K562 (cell line): Measurements from ENCODE around the gene HBQ1. TPM values are rescaled to one million over a fixed set of nuclear protein-coding genes. Genes with fewer than 3 reads are reported as not detected.

Source experiments
- CREB1 ChIP-seq, 2 experiments: sonication (generic) in 1 of 2; formaldehyde crosslinking in 1 of 2; IDR thresholded peaks; 2 replicates each; pipeline versions ENCODE4 v1.6.1 to v1.8.0; 2012 to 2022; ENCODE audit warnings: inconsistent platforms in 1 of 2, mild to moderate bottlenecking in 1 of 2, missing genetic modification reagents in 1 of 2, moderate library complexity in 1 of 2
- DACH1 ChIP-seq: fragments of 450-650 bp; IDR thresholded peaks from 2 replicates; pipeline ENCODE4 v1.6.1; 2018; ENCODE audit not compliant: partially characterized antibody
- FOXM1 ChIP-seq, 2 experiments: fragments of 450-650 bp in 1 of 2; sonication (generic) in 1 of 2; formaldehyde crosslinking in 1 of 2; IDR thresholded peaks; 2 replicates each; pipeline versions ENCODE4 v1.6.1 to v1.9.0; 2017 to 2022; ENCODE audit warnings: low read depth in 2 of 2, mild to moderate bottlenecking in 2 of 2, missing genetic modification reagents in 1 of 2, moderate library complexity in 1 of 2
- HDAC2 ChIP-seq: fragments of 450-650 bp; IDR thresholded peaks from 2 replicates; pipeline ENCODE4 v1.6.1; 2016; ENCODE audit warnings: mild to moderate bottlenecking
- HMGXB4 ChIP-seq: sonication (generic); formaldehyde crosslinking; IDR thresholded peaks from 2 replicates; pipeline ENCODE4 v1.8.1; 2023; ENCODE audit warnings: mild to moderate bottlenecking, missing genetic modification reagents
- KLF13 ChIP-seq: fragments of 450-650 bp; IDR thresholded peaks from 2 replicates; pipeline ENCODE4 v1.6.1; 2016; ENCODE audit warnings: missing genetic modification characterization, low read depth, mild to moderate bottlenecking, missing compliant biosample characterization, moderate library complexity, borderline replicate concordance
- MNT ChIP-seq, 2 experiments: fragments of 450-650 bp; conservative IDR thresholded peaks; 2 replicates each; pipeline ENCODE4 v1.6.1; 2017; ENCODE audit warnings: mild to moderate bottlenecking in 2 of 2, moderate library complexity in 2 of 2
- MXI1 ChIP-seq: IDR thresholded peaks from 2 replicates; pipeline ENCODE4 v1.6.1; 2011; ENCODE audit warnings: low read depth, mild to moderate bottlenecking, improper control_type of control experiment, low read length
- NELFE ChIP-seq: IDR thresholded peaks from 2 replicates; pipeline ENCODE4 v1.6.1; 2011; ENCODE audit warnings: mild to moderate bottlenecking; ENCODE audit not compliant: insufficient read depth, insufficient read length
- PHTF2 ChIP-seq: fragments of 250-450 bp; sonication (Bioruptor Pico); IDR thresholded peaks from 2 replicates; pipeline ENCODE4 v1.5.0; 2021; ENCODE audit warnings: mild to moderate bottlenecking
- PREB ChIP-seq: sonication (generic); formaldehyde crosslinking; IDR thresholded peaks from 2 replicates; pipeline ENCODE4 v1.8.1; 2023; ENCODE audit warnings: mild to moderate bottlenecking, missing genetic modification reagents
- RHOXF2B ChIP-seq: fragments of 250-450 bp; sonication (Bioruptor Pico); conservative IDR thresholded peaks from 2 replicates; pipeline ENCODE4 v1.5.1; 2021
- SRSF3 ChIP-seq: fragments of 200-400 bp; formaldehyde crosslinking; IDR thresholded peaks from 2 replicates; pipeline ENCODE4 v1.6.1; 2016; ENCODE audit warnings: mild to moderate bottlenecking, low read length, moderate library complexity; ENCODE audit not compliant: insufficient read depth
- TAF9B ChIP-seq: fragments of 450-650 bp; IDR thresholded peaks from 2 replicates; pipeline ENCODE4 v1.6.1; 2018; ENCODE audit warnings: mild to moderate bottlenecking; ENCODE audit not compliant: partially characterized antibody
- TRIM24 ChIP-seq, 2 experiments: fragments of 450-650 bp; IDR thresholded peaks; 2 replicates each; pipeline ENCODE4 v1.6.1; 2016
- WHSC1 ChIP-seq: IDR thresholded peaks from one replicate; pipeline ENCODE4 v1.6.1; 2012; ENCODE audit warnings: low read length, control low read depth, inconsistent platforms
- ZNF217 ChIP-seq: sonication (generic); formaldehyde crosslinking; IDR thresholded peaks from 2 replicates; pipeline ENCODE4 v1.8.0; 2022; ENCODE audit warnings: mild to moderate bottlenecking, missing genetic modification reagents
- ZNF239 ChIP-seq: fragments of 250-450 bp; sonication (Bioruptor Pico); IDR thresholded peaks from 2 replicates; pipeline ENCODE4 v1.4.0; 2020; ENCODE audit warnings: mild to moderate bottlenecking
- ZNF764 ChIP-seq: fragments of 250-450 bp; sonication (Bioruptor Pico); IDR thresholded peaks from 2 replicates; pipeline ENCODE4 v1.4.0; 2020; ENCODE audit warnings: low read depth, mild to moderate bottlenecking, moderate library complexity
- ZNF77 ChIP-seq: fragments of 250-450 bp; sonication (Bioruptor Pico); IDR thresholded peaks from 2 replicates; pipeline ENCODE4 v1.5.0; 2020
- ZNF785 ChIP-seq: fragments of 250-450 bp; sonication (Bioruptor Pico); IDR thresholded peaks from 2 replicates; pipeline ENCODE4 v1.4.0; 2020; ENCODE audit warnings: mild to moderate bottlenecking
- polyA plus RNA-seq, 8 experiments: library from polyadenylated mRNA; depleted of rRNA in 4 of 8; stranded (reverse) in 5 of 8; unstranded in 3 of 8; fragments of >200 nt; fragmentation: Nextera tagmentation in 2 of 8; fragmentation: Illumina TruSeq in 1 of 8; extraction: Ambion mirVana in 2 of 8; extraction: Trizol in 1 of 8; gene quantifications; 2 replicates each; pipeline versions ENCODE4 v1.2.1 to v1.2.3, GENCODE V29; 2011 to 2014; ENCODE audit warnings: inconsistent platforms in 1 of 8, missing spikeins in 1 of 8
- total RNA-seq, 7 experiments: library from RNA; depleted of rRNA in 6 of 7; stranded (reverse); fragments of >200 nt in 6 of 7; fragmentation: Illumina TruSeq in 2 of 7; extraction: Trizol in 2 of 7; gene quantifications; 2 replicates each; pipeline versions ENCODE4 v1.2.1 to v1.2.3, GENCODE V29; 2011 to 2021; ENCODE audit warnings: low replicate concordance in 1 of 7
- TF ChIP-seq, protein P1 (sequence below): fragments of 250-450 bp; sonication (Bioruptor Pico); IDR thresholded peaks from 2 replicates; pipeline ENCODE4 v1.4.0; 2020; ENCODE audit warnings: mild to moderate bottlenecking, moderate library complexity

HBQ1 gene
- total and polyA plus RNA-seq, 9 of the 15 experiments (the other 6 are each of a cell fraction or from before 2014, with no cell fraction given): 2.3 to 190 (median 19.8) TPM

DNA sequence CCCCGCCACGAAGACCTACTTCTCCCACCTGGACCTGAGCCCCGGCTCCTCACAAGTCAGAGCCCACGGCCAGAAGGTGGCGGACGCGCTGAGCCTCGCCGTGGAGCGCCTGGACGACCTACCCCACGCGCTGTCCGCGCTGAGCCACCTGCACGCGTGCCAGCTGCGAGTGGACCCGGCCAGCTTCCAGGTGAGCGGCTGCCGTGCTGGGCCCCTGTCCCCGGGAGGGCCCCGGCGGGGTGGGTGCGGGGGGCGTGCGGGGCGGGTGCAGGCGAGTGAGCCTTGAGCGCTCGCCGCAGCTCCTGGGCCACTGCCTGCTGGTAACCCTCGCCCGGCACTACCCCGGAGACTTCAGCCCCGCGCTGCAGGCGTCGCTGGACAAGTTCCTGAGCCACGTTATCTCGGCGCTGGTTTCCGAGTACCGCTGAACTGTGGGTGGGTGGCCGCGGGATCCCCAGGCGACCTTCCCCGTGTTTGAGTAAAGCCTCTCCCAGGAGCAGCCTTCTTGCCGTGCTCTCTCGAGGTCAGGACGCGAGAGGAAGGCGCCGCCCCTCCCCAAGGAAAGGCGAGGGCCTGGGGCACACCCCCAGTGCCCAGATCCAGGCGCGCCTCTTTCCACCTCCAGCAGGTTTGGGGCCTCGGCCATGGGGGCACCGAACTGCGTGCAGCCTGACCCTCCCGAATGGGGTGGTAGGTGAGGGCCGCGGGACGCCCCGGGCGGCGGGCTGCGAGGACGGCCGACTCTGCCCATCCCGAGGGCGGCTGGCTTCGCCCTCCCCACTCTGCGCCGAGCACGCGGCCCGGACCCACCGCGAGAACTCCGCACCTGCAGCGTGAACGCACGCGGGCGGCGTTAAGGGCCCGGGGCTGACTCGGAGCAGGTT is 664 bp downstream of the HBQ1 start (continued):
- TF ChIP-seq PREB (CRISPR knock-in tag) (0 out of 2 replicates have a peak, but pooled peaks have one; percentile 62), PHTF2 (CRISPR knock-in tag) (no peak), ZNF217 (CRISPR knock-in tag) (peak; percentile 98), CREB1 (IDR thresholded peaks at IDR 0.05) (no peak), CREB1 (CRISPR knock-in tag; IDR thresholded peaks at IDR 0.05) (peak; percentile 93), TRIM24 (IDR thresholded peaks at IDR 0.05) (peak in 1 of 2 experiments; percentile 35; a peak in 1 of 4 replicates), FOXM1 (IDR thresholded peaks at IDR 0.05; ENCODE audit: low read depth) (no peak), FOXM1 (CRISPR knock-in tag; IDR thresholded peaks at IDR 0.05; ENCODE audit: low read depth) (peak; percentile 96; the same call in 1 of the 2 replicates), KLF13 (peak; percentile 65), TAF9B (no peak), NELFE (no peak), HMGXB4 (peak; percentile 100), DACH1 (peak; percentile 6), ZNF239 (no peak), HDAC2 (peak; percentile 42; the same call in 1 of the 2 replicates), WHSC1 (no peak), ZNF764 (CRISPR knock-in tag) (no peak), MXI1 (no peak), ZNF785 (no peak), ZNF77 (CRISPR knock-in tag) (no peak; the same call in 1 of the 2 replicates), RHOXF2B (CRISPR knock-in tag) (no peak), SRSF3 (no peak), MNT (conservative IDR thresholded peaks at IDR 0.05) (peak; percentile 86 to 95; a peak in 3 of 4 replicates)
- TF ChIP-seq, protein P1, sequence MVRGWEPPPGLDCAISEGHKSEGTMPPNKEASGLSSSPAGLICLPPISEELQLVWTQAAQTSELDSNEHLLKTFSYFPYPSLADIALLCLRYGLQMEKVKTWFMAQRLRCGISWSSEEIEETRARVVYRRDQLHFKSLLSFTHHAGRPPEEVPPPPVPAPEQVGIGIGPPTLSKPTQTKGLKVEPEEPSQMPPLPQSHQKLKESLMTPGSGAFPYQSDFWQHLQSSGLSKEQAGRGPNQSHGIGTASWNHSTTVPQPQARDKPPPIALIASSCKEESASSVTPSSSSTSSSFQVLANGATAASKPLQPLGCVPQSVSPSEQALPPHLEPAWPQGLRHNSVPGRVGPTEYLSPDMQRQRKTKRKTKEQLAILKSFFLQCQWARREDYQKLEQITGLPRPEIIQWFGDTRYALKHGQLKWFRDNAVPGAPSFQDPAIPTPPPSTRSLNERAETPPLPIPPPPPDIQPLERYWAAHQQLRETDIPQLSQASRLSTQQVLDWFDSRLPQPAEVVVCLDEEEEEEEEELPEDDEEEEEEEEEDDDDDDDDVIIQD (CRISPR knock-in tag): no peak
